ENCODE data around the gene HSPA12B.

Gene HSPA12B

DNA sequence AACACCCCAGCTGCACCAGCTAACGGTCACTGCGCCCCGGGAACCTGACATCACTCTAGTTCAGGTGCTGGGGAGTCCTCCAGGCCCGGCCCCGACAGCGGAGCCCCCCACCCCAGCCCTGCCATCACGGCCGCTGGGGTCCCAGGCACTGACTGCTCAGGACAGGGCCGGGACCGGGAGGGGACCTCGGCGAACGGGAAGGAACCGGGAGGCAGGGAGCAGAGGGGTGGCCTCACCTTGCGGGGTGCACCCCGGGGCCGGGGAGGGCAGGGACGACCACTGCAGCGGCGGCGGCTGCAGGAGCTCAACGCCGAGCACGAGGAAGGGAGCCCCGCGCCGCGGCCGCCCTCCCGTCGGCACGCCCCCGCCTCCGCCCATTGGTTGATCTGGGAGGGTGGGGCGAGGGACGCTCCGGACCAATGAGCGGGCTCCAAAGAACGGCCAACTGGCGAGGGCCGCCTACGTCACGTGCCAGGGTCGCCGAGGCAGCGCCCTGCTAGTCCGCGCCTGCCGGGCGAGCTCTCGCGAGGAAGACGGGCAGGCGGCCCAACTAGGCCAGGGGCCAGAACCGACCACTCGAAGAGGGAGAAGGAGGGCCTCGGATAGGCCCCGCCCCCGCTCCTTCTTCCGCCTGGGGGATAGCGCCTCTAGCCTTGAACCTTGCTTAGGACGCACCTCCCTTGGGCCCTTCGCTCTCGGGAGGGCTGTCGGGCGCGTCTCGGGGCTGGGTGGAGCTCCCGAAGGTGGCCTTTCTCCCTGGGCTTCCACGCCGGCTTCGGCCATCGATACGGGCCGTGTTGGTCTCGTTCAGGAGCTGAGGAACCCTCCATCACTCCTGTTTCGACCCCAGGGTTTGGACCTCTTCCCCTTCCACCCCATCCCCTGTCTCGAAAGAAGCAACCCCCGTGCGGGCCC lies 35.2 kb downstream of the HSPA12B start, which contains the start of gene ADISSP:
Gene ADISSP (minus strand): TSS at position 327 of the 915 bp plus-strand sequence. CDS start 7,653 bp downstream, outside the sequence.
- DNase-seq = peak; percentile 99

DNA sequence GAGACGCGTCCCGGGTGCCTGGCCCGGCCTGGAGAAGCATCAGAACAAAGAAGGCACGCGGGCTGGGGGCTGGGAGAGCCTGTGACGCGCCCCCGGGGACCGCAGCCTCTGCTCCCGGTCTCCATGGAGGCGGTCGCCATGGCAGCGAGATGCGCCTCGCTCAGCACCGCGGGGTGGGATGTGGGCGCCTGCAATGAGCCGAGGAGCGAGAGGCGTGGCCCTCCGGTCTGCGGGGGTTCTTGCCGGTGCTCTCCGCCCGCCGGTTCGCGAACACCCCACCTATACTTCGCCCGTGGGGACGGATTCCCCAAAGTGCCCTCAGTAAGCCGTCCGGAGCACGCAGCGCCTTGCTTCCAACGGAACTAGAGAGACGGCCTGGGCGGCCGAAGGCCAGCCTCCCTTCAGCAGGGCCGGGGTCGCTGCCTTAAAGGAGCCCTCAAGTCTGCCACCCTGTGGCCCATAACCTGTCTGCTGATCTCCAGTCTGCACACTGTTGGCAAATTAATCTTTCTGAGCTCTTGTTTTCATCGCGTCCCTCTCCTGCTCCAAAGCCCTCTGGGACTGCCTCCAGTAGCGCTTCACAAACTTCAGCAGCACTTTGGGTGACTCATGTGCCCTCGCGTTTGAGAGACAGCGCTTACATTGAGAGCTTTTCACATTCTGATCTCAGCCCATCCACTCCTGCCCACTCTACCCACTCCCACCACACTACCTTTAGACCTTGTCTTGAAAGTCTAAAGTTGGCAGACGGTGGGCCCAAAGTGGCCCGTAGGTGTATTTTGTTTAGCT lies 36.1 kb downstream of the HSPA12B start:
- peak; percentile 75 for DNase-seq

DNA sequence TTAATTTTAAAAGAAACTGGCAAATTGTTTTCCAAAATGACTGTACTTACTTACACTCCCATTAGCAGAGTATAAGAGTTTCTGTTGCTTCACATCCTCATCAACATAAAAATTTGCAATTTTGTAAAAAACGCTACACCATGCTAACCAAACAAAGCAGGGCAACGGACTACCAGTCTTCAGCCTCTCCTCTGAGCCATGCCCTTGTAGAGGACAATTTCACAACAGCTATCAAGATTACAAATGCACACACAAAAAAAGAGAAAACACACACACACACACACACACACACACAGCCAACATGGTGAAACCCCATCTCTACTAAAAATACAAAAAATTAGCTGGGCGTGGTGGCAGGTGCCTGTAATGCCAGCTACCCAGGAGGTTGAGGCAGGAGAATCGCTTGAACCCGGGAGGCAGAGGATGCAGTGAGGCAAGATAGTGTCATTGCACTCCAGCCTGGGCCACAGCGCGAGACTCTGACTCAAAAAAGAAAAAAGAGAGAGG lies 39.1 kb downstream of the HSPA12B start:
- no peak for DNase-seq

DNA sequence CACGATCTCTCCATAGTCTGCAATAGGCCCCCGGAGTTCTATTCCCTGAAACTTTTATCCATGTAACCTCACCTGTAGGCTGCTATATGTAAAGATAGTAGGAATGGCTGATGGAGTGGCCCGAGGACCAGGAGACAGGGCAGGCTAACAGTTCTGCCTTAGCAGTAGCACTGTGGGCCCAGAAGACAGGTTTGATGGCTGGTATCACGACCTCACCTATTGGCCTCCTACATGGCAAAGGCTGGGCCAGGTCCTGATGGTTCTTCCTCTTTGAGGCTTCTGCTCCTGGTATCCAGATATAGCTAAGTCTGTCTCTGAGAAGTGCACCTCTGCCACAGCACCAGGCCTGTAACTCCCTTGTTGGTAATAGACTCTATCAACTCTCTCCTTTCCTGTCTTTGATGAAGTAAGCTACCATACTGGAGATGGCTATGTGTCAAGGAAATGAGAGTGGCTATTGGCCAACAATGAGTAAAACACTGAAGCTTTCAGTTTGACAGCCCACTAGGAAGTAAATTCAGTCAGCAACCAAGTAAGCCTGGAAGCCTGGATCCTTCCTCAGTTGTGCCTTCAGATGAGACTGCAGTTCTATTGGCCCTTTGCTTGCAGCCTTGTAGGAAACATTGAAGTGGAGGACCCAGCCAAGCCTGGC lies 43.1 kb downstream of the HSPA12B start:
- no peak for DNase-seq

DNA sequence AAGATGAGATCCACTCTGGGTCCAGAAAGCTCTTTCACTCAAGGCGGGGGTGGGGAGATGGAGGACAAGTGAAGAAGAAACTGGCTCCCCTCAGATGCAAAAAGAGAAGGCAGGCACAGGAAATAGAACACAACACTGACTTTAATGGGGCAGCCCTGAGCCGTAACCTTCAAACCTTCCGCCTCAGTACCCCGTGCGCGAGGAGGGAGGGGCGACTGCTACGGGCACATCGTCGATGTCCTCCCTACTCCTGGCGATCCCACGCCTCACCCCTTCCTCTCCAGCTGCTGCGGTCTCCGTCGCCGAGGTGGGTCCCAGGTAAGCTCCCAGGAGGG lies 44.9 kb downstream of the HSPA12B start:
- no peak for DNase-seq

DNA sequence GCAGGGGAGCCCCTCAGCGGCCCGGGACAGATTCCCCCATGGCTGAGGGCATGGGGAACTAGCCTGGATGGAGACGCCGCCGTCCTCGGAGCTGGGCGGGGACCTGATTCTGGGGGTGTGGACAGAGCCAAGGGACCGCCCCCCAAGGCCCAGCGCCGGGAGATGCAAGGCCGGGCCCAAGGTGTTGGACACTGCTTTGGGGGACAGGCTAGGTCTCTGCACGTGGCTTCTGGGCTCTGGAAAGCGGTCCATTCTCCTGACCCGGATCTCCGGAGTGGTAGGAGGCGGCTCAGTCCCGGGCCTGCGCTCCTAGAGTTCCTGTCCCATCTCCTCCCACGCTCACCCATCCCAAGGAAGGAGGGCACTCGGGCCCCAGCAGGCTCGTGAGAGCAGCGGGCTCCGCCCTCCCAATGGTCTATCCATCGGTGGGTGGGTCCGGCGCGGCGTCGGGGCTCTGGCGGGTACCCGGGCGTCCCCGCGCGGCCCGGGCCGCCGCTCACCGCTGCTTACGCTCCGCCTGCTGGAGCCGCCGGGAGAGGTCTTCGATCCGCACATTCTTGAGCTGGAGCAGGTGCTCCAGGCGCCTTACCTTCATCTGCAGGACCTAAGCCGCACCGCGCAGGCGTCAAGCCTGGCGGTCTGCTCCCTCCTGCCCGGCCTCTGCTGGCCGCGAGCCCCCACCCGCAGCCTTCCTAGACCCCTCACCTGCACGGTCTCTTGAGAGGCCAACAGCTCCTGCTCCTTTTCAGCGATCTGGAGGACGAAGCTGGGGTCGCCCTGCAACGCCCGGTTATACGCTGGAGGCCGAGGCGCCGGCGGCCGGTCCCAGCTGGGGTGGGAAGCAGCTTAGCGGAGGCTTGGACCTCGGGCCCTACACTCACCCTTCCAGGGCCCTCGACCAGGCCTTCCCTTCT lies 45.5 kb downstream of the HSPA12B start:
- no peak for DNase-seq

DNA sequence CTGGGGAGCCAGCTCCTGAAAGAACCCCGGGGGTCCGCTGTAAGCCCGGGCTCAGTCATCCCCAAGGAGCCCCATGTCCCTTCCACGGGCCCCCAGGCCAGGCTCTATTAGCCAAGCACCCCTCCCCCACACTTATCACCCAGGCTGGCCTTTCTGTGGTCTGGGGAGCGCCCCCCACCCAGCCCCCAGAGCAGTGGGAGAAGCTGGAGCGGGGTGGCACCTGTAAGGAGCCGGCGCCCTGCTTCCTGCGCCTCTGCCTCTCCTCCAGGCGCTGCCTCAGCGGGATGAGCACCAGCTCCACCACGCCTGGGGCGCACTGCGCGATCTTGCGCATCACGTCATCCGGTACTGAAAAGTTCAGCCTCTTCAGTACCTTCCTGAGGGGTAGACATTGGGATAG lies 46.5 kb downstream of the HSPA12B start:
- DNase-seq = no peak

DNA sequence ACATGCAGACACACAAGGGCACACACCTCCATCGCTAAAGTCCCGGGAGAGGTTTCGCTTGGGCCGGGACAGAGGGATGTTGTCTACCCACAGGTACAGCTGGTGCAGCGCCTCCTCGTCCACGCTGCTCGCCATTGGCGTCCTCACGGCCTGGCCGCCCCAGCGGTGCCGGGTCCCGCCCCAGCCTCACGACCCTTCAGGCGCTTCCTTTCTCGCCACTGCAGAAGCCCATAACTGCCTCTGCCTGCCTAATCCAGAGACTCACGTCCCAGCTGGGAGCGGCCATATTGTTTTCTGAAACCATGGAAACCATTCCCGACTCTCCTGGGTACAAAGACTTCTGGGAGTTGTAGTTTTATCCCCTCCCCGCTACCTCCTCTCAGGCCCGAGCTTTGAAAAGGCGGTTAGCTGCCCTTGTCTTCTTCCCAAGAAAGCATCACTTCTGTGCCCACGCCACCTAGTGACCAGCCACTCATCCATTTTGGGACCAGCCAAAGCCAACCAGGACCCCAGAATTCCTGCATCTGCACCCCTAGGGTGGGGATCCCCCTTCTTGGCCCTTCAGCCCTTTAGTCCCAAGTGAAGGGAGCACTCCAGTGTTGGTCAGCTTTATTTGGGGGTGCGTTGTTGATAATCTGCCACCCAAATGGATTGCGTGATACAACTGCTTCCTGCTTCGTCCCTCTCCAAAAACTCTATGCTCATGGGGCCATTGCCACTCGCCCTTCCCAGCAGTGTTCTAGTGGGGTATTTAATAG lies 48.8 kb downstream of the HSPA12B start, which contains the start of gene SPEF1:
Gene SPEF1 (minus strand): TSS at position 296 of the 758 bp plus-strand sequence. CDS start 161 bp downstream, at position 135.
- DNase-seq = peak; percentile 71

DNA sequence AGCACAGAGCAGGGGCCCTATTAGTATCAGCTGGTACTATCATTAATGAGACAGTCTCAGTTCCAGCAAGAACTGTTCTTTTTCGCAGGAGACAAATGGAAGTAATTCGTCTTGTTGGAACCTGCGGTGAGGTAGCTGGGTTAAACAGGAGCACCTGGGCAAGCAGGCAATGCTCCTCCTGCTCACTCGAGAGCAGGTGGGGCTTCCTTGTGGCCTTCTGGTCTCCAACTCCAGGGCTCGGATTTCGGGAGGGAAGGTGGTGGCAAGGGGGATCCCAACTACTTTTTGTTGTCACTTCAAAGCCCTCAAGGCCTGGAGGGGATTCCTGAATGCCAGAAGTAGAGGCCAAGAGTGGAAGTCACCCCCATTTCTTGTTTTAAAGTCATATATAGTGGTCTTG lies 50.1 kb downstream of the HSPA12B start:
- no peak for DNase-seq

DNA sequence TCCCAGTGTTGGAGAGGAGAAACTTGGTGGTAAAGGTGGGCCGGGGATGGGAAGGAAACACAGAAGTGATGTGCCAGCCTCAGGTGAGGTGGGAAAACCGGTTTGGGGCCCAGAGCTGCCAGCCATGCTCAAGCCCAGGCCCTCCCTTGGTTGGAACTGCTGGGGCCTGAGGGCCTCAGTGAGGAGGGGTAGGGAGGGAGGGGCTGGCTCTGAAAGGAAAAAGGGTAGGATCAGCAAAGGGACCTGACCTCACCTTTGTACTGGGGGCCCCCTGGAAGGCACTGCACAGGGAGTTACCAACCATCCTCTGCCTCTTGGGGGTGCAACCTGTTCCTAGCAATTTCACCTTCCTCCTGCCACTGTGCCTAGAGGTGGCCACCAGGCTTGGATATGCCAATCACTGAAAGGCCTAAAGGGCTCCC lies 50.6 kb downstream of the HSPA12B start:
- DNase-seq = no peak

DNA sequence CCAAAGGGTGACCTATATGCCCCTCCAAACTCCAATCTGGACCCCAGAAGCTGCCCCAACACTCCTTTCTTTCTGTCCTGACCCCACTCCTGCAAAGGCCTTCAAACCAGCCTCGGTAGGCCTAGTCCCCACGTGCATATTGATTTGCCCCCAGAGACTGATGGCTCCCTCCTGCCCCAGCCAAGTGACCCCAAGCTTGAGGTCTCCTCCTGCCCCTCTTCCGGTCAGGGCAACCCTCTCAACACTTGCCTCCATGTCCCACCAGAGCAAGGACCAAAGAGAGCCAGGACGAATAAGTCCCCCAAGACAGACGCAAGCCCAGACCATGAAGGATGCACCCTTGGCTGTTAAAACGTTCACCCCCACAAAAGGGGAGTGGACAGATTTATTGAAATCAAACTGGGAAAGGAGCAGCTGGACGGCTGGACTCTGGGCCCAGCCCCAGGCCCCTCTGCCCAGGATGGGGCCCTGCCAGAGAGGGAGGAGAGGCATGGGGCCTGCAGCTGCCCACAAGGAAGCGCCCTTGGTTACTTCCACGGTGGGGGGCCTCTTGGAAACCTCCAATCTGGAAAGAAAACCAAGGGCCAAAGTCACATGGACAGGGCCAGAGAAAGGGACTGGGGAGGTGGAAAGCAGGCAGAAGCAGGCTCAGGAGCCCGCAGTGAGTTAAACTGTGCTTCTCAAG lies 51.2 kb downstream of the HSPA12B start:
- DNase-seq = no peak

DNA sequence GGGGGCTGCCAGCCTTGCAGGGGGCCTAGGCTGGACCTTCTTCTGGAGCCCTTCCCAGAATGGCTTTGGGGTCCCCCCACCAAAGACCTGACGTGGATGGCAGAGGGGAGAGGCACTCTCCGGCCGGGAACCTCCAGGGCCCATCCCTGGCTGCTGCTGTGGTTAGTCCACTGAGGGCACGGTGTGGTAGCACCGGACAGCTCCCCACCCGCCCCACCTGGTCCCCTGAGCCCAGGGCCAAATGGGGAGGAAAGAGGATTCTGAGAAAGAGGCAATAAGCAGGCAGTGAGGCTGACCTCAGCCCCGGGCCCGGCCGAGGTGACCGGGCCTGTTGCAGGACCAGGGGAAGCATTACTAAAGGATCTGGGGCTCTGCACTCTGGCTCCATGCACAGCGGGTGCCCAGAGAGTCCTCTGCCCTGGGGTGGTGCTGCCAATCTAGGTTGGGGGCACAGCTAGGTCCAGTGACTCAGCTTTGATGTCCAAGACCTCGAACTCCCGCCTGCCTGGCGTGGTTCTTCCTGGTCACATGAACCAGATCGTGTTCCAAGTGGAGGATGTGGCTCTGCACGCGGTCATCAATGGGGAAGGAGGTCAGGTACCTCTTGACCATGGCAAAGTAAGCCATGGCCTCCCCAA lies 51.9 kb downstream of the HSPA12B start:
- DNase-seq = no peak

DNA sequence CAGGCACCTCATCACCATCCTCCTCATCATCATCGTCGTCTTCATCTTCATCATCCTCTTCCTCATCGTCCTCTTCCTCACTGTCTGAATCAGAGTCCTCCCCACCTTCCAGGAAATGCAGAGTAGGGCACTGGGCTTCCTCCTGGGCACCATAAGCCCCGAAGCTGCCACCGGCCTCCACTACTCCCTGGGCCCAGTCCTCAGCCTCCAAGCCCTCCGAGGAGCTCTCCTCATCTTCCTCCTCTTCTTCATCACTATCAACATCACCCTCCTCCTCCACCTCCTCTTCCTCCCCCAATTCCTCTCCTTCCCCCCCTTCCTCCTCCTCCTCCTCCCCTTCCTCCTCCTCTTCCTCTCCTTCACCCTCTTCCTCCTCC lies 52.4 kb downstream of the HSPA12B start:
- DNase-seq = no peak

DNA sequence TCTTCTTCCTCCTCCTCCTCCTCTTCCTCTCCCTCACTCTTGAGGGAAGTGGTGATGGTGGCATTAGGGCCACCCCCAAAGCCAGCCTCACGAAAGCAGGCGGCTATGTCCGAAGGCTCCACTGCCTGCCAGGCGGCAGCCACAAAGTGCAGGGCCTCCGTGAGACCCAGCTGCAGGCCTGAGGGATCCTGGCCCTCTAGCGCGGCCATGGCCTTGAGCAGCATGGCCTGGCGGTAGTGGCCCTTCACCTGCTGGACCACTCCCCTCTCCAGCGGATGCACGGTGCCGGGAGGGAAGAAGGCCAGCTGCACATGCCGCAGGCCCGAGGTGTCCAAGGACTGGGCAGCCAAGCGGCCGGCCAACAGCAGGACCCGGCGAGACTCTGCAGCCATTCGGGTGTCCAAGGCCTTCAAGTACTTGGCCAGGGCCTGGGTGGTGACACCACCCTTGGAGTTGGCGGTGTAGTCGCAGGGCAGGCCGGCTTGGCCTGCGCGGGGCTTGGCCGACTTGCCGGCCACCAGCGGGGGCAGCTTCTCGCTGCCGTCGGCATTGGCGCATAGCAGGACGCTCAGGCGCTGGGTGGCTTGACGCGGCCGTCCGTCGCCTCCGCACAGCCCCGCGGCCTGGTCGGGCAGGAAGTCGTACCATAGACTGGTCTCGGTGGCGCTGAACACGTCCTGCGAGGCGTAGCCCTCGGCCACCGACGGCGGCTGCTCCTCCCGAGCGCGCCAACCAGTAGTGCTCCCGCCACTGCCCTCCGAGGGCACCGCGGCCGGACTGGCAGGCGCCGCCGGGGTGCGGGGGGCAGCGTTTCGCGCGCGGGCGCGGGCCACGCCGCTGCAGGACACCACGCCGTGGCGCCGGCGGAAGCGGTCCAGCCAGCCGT lies 53.0 kb downstream of the HSPA12B start:
- DNase-seq = no peak

DNA sequence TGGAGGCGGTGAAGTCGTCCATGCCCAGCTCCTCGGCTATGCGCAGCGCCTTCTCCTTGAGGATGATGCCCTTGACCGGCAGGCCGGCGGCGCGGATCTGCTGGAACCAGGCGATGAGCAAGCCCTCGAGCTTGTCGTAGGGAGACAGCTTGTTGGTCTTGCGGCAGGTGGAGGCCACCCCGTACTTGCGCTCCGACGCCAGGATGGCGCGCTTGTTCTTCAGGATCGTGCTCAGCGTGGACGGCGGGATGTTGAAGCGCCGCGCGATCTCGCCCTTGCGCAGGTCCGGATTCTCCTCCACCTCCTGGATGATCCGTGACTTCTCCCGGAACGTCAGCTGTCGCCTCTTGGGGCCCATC lies 53.6 kb downstream of the HSPA12B start:
- DNase-seq = peak; percentile 55

DNA sequence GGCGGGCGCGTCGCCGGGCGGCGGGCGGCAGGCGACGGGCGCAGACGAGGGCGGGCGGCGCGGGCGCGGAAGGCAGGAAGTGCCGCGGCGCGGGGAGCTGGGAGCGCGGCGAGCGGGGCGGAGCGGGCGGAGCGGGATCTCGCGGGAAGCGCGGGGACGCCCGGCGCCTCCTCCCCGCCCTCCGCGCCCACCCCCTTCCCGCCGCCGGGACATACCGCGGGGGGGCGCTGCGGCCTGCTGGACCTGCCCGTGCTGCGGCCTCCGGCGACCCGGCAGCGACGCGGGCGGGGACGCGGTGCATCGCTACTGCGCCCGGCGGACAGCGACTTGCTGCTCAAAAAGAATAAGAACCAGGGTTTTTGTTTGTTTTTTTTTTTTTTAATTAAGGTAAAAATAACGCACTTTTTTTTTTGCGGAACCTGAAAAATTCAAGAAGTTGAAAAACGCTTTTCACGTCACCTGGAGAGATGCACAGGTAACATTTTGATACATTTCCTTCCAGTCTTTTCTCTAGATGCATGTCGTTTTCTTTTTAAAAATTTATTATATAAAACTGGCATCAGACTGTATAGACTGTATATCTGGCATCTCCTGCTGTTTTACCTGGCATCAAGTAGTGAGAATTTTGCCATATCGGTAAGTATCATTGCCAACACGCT lies 54.3 kb downstream of the HSPA12B start, which contains the start of gene CENPB:
Gene CENPB (minus strand): TSS at position 76 of the 659 bp plus-strand sequence. CDS start 257 bp downstream, outside the sequence.
- peak; percentile 90 for DNase-seq

DNA sequence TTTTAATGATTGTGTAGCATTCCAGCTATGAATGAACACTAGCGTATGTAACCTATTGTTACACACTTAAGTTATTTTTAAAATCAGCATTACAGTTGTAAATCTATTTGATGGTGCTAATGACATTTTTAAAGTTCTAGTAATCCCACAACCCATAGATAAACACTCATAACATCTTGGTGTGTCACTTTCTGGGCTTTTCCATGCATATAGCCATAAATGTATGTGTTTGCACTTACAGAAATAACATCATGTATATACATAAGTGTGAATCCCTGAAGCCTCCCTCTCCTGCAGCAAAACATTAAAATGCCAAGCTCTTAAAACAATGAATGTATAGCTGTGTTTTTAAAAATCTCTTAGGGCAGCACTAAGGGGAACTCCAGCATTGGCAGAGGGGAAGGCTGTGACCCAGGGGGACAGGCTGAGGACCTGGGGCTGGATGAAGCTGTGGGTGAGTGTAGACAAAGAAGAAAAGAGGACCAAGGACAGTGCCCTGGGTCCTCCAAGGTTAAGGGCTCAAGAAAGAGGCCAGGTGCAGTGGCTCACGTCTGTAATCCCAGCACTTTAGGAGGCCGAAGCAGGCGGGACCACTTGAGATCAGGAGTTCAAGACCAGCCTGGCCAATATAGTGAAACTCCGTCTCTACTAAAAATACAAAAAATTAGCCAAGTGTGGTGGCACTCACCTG lies 55.0 kb downstream of the HSPA12B start:
- DNase-seq = no peak

DNA sequence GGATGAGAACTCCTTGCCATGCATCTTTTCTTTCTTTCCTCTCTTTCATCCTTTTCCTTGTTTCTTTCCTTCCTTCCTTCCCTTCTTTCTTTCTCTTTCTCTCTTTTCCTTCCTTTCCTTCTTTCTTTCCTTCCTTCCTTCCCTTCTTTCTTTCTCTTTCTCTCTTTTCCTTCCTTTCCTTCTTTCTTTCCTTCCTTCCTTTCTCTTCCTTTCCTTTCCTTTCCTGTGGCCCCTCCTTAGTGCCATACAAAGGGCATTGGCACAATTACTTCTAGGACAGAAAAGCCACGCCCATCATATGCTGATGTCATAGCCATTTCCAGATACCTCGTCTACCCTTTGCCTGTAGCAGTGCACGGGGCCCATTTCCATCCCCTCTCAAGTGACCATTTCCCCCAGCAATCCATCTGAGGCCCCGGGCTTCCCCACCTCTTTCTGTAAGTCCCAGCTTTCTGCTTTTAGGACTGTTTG lies 56.2 kb downstream of the HSPA12B start:
- no peak for DNase-seq
